GM12878 (cell line): Measurements from ENCODE around the gene OR8A1. TPM values are rescaled to one million over a fixed set of nuclear protein-coding genes. Genes with fewer than 3 reads are reported as not detected.

Experiments
- ATAC-seq: fragments of 200-7000 bp; cut with Tn5 transposase; 3 replicates; pipeline ENCODE4 v1.9.1; 2020; ENCODE audit warnings: mild to moderate bottlenecking, moderate library complexity
- BruUV-seq: library from RNA; stranded (reverse); fragments of 400-500 nt; replicated peaks from 2 replicates; lab custom pipeline; 2021; lab: Mats Ljungman, UMichigan
- CTCF ChIA-PET: fragments of 300-600 bp; sonication (Branson Sonifier 250); formaldehyde crosslinking; extraction: SDS; loops from one replicate; lab custom pipeline; 2021; ENCODE audit warnings: inconsistent platforms; lab: Yijun Ruan, JAX
- POLR2A ChIA-PET: fragments of 350-600 bp; formaldehyde crosslinking; extraction: SDS; loops from one replicate; lab custom pipeline; 2021; ENCODE audit warnings: inconsistent platforms; lab: Charles Lee
- RAD21 ChIA-PET: fragments of 300-600 bp; sonication (Branson Sonifier 250); formaldehyde crosslinking; loops from one replicate; lab custom pipeline; 2023; ENCODE audit warnings: antibody characterized with exemption; ENCODE audit not compliant: unreplicated experiment; lab: Charles Lee
- SMC1A ChIA-PET: fragments of 300-600 bp; sonication (Branson Sonifier 250); formaldehyde crosslinking; loops from one replicate; lab custom pipeline; 2023; ENCODE audit not compliant: unreplicated experiment, uncharacterized antibody; lab: Charles Lee
- DNase-seq: peaks from one replicate; pipeline ENCODE4 v3.0.0-alpha.2; 2011; ENCODE audit warnings: low read depth, low spot score
- FAIRE-seq: peaks from 3 replicates; lab custom pipeline; 2011; peaks lifted over from hg19 to GRCh38; lab: Jason Lieb, UNC
- H2AFZ ChIP-seq: 2 replicates; pipeline ENCODE4 v1.6.0; 2011; ENCODE audit warnings: low read depth, low read length, control low read depth; ENCODE audit not compliant: control insufficient read depth
- H3K27ac ChIP-seq: 2 replicates; pipeline ENCODE4 v1.5.1; 2011; ENCODE audit warnings: control low read depth; ENCODE audit not compliant: control insufficient read depth, insufficient read depth
- H3K27me3 ChIP-seq, 2 experiments: replicated peaks in 1 of 2; 2 replicates each; pipeline versions ENCODE4 v1.6.0 to v1.6.1; 2011; ENCODE audit warnings: low read length in 1 of 2; ENCODE audit not compliant: control insufficient read depth in 2 of 2, insufficient read depth in 2 of 2
- H3K36me3 ChIP-seq, 2 experiments: 2 replicates each; pipeline ENCODE4 v1.5.1; 2011; ENCODE audit warnings: low read length in 1 of 2; ENCODE audit not compliant: control insufficient read depth in 2 of 2, insufficient read depth in 2 of 2
- H3K4me1 ChIP-seq: 2 replicates; pipeline ENCODE4 v1.6.1; 2011; ENCODE audit warnings: mild to moderate bottlenecking, low read length, moderate library complexity, mixed read lengths; ENCODE audit not compliant: control insufficient read depth, insufficient read depth
- H3K4me2 ChIP-seq: 2 replicates; pipeline ENCODE4 v1.6.0; 2011; ENCODE audit warnings: control low read depth; ENCODE audit not compliant: control insufficient read depth, insufficient read depth
- H3K4me3 ChIP-seq: fragments of 200-600 bp; sonication (generic); 2 replicates; pipeline ENCODE4 v1.5.1; 2016
- H3K79me2 ChIP-seq: 2 replicates; pipeline ENCODE4 v1.6.0; 2011; ENCODE audit warnings: low read length; ENCODE audit not compliant: control insufficient read depth, insufficient read depth
- H3K9ac ChIP-seq: 2 replicates; pipeline ENCODE4 v1.8.0; 2011; ENCODE audit warnings: low read length, control low read depth, mixed read lengths; ENCODE audit not compliant: control insufficient read depth, insufficient read depth
- H3K9me3 ChIP-seq: replicated peaks from 3 replicates; pipeline ENCODE4 v1.5.1; 2011; ENCODE audit warnings: mild to moderate bottlenecking, low read length; ENCODE audit not compliant: control insufficient read depth, insufficient read depth
- H4K20me1 ChIP-seq: 2 replicates; pipeline ENCODE4 v1.6.0; 2011; ENCODE audit not compliant: control insufficient read depth, insufficient read depth
- ATF7 ChIP-seq: fragments of 450-650 bp; IDR thresholded peaks from 2 replicates; pipeline ENCODE4 v1.6.1; 2016; ENCODE audit warnings: low read depth, mild to moderate bottlenecking
- CBX3 ChIP-seq: fragments of 200-600 bp; sonication (generic); IDR thresholded peaks from 2 replicates; pipeline ENCODE4 v1.6.1; 2016; ENCODE audit warnings: low read depth, borderline replicate concordance
- FOS ChIP-seq: IDR thresholded peaks from 3 replicates; pipeline ENCODE4 v1.6.1; 2011; ENCODE audit warnings: borderline replicate concordance; ENCODE audit not compliant: insufficient read length; ENCODE audit errors: extremely low read depth
- HDAC6 ChIP-seq: fragments of 200-600 bp; sonication (generic); IDR thresholded peaks from one replicate; pipeline ENCODE4 v1.8.0; 2017; ENCODE audit warnings: antibody characterized with exemption; ENCODE audit not compliant: unreplicated experiment
- KDM1A ChIP-seq: fragments of 200-600 bp; sonication (generic); IDR thresholded peaks from 2 replicates; pipeline ENCODE4 v1.6.1; 2016; ENCODE audit warnings: borderline replicate concordance
- NFYA ChIP-seq: IDR thresholded peaks from 2 replicates; pipeline ENCODE4 v1.6.1; 2011; ENCODE audit warnings: low read depth, mild to moderate bottlenecking, low read length, improper control_type of control experiment, borderline replicate concordance
- NR2C2 ChIP-seq: IDR thresholded peaks from 2 replicates; pipeline ENCODE4 v1.6.1; 2011; ENCODE audit warnings: borderline replicate concordance, low read depth; ENCODE audit not compliant: control insufficient read depth, insufficient read length
- PAX8 ChIP-seq: fragments of 450-650 bp; IDR thresholded peaks from 2 replicates; pipeline ENCODE4 v1.6.1; 2017; ENCODE audit warnings: mild to moderate bottlenecking, moderate library complexity
- RAD21 ChIP-seq: IDR thresholded peaks from 2 replicates; pipeline ENCODE4 v1.6.1; 2011; ENCODE audit warnings: mild to moderate bottlenecking, low read depth, low read length, moderate library complexity; ENCODE audit not compliant: insufficient read depth
- RAD51 ChIP-seq: fragments of 450-650 bp; IDR thresholded peaks from 2 replicates; pipeline ENCODE4 v1.6.1; 2016; ENCODE audit warnings: moderate library complexity, mild to moderate bottlenecking, inconsistent platforms
- RBBP5 ChIP-seq: fragments of 200-600 bp; sonication (generic); conservative IDR thresholded peaks from 2 replicates; pipeline ENCODE4 v1.6.1; 2016
- SMAD1 ChIP-seq: fragments of 450-650 bp; IDR thresholded peaks from 2 replicates; pipeline ENCODE4 v1.6.1; 2018; ENCODE audit warnings: mild to moderate bottlenecking, low read depth; ENCODE audit not compliant: partially characterized antibody
- TARDBP ChIP-seq: IDR thresholded peaks from 2 replicates; pipeline ENCODE4 v1.6.1; 2016; ENCODE audit warnings: borderline replicate concordance
- ZNF592 ChIP-seq: fragments of 450-650 bp; IDR thresholded peaks from 2 replicates; pipeline ENCODE4 v1.6.1; 2017; ENCODE audit warnings: mild to moderate bottlenecking, moderate library complexity
- ZNF687 ChIP-seq: fragments of 450-650 bp; IDR thresholded peaks from 2 replicates; pipeline ENCODE4 v1.6.1; 2017; ENCODE audit warnings: mild to moderate bottlenecking, moderate library complexity
- ZSCAN29 ChIP-seq: fragments of 450-650 bp; IDR thresholded peaks from 2 replicates; pipeline ENCODE4 v1.6.1; 2017; ENCODE audit warnings: mild to moderate bottlenecking, moderate library complexity
- ZZZ3 ChIP-seq: IDR thresholded peaks from 2 replicates; pipeline ENCODE4 v1.6.1; 2011; ENCODE audit warnings: low read depth; ENCODE audit not compliant: control insufficient read depth, insufficient read length
- WGBS: methylation state at CpG from one replicate; pipeline ENCODE4 v1.1.6; 2016; ENCODE audit warnings: low lambda C conversion rate; ENCODE audit not compliant: insufficient replicate concordance, insufficient coverage; ENCODE audit errors: missing lambda C conversion rate; 5-methylcytosine and 5-hydroxymethylcytosine counted together
- in situ Hi-C: fragments of 300-500 bp; cut with MboI; formaldehyde crosslinking; loops from 9 replicates; pipeline ENCODE4 v1.14.3; 2018; ENCODE audit warnings: mixed read lengths
- intact Hi-C: fragments of 100-400 bp; cut with micrococcal nuclease; formaldehyde crosslinking; loops from one replicate; pipeline ENCODE4 v1.14.2; 2022; ENCODE audit not compliant: unreplicated experiment
- polyA plus RNA-seq, 11 experiments: library from polyadenylated mRNA; depleted of rRNA in 4 of 11; unstranded in 6 of 11; stranded (reverse) in 5 of 11; fragments of >200 nt; fragmentation: Nextera tagmentation in 4 of 11; fragmentation: Illumina TruSeq in 1 of 11; extraction: Ambion mirVana in 4 of 11; extraction: Trizol in 1 of 11; gene quantifications; 1 replicate in 1 of 11; 2 replicates in 10 of 11; pipeline versions ENCODE4 v1.2.1 to v1.2.3, GENCODE V29; 2011 to 2016; ENCODE audit warnings: inconsistent platforms in 2 of 11, missing spikeins in 2 of 11, low read depth in 1 of 11
- total RNA-seq, 4 experiments: library from RNA; depleted of rRNA in 3 of 4; stranded (reverse); fragments of >200 nt in 3 of 4; fragmentation: Illumina TruSeq in 1 of 4; extraction: Trizol in 1 of 4; gene quantifications; 2 replicates each; pipeline versions ENCODE4 v1.2.1 to v1.2.3, GENCODE V29; 2013 to 2021

The OR8A1 gene
- total and polyA plus RNA-seq, 10 of the 15 experiments (the other 5 are each of a cell fraction or from before 2014, with no cell fraction given) = not detected

- Histone ChIP-seq H3K4me3 (no peak overlapping the region), H3K4me2 (no peak overlapping the region), H3K27me3 (no peaks in the 10 kb centered on the region; a peak in 1 of 4 replicates), H3K27ac (no peak overlapping the region), H2AFZ (no peak overlapping the region), H3K4me1 (no peaks in the 10 kb centered on the region), H3K79me2 (no peaks in the 10 kb centered on the region), H3K36me3 (no peaks in the 10 kb centered on the region), H3K9ac (no peak overlapping the region), H4K20me1 (no peaks in the 10 kb centered on the region), H3K9me3 (no peaks in the 10 kb centered on the region)
- CTCF ChIA-PET = interaction anchor here (1.0 to 2.8 kb wide), 7 partner anchors 11 to 515 kb away, joined by 3 to 32 read pairs (median 5); no protein-coding TSS in a partner anchor
- RAD21 ChIA-PET = interaction anchor here (1.3 kb wide), 1 partner anchor 165 kb away, joined by 3 read pairs; no protein-coding TSS in a partner anchor
- no peak for ATAC-seq
- 62% methylated on average over 8 of the region's 8 CpGs for WGBS
- DNase-seq = no peak
- POLR2A ChIA-PET = no interaction called here
- SMC1A ChIA-PET = interaction anchor here (0.9 kb wide), 1 partner anchor 253 kb away, joined by 3 read pairs; no protein-coding TSS in a partner anchor
- no TSS peak for BruUV-seq
- FAIRE-seq = no peak
- intact Hi-C loops (no loop called here), in situ Hi-C loops (loop anchor here (10.0 kb wide), 1 partner anchor 509 kb away; no protein-coding TSS in a partner anchor)
- TF ChIP-seq RBBP5 (no peak), ZZZ3 (no peak), HDAC6 (no peak), SMAD1 (no peak), KDM1A (no peak), FOS (no peak), NR2C2 (no peak), PAX8 (no peak), NFYA (no peak), RAD51 (no peak), ZNF687 (no peak), ZNF592 (no peak), CBX3 (no peak), ZSCAN29 (no peak), TARDBP (no peak), ATF7 (no peak), RAD21 (no peak)
Measured at GRCh38 chr11:124583781-124584180, 14.0 kb downstream of the OR8A1 start.
